HL-60 (cell line): ENCODE measurements around the gene SMPD4.
"Not testable (repeated sequence)": the region's sequence is repeated elsewhere in the genome, so short reads cannot be mapped to it uniquely, and the experiment has no call there.

ENCODE experiments used
- DNase-seq, 2 experiments: peaks; one replicate each; pipeline ENCODE4 v3.0.0-alpha.2; 2010 to 2020; ENCODE audit warnings: low read depth in 1 of 2, low spot score in 1 of 2
- H3K27ac ChIP-seq: fragments of 250-450 bp; sonication (Bioruptor Pico); replicated peaks from 2 replicates; pipeline ENCODE4 v1.5.1; 2020; ENCODE audit warnings: mild to moderate bottlenecking, moderate library complexity
- H3K27me3 ChIP-seq: fragments of 250-450 bp; sonication (Bioruptor Pico); 2 replicates; pipeline ENCODE4 v1.5.1; 2021; ENCODE audit warnings: mild to moderate bottlenecking, moderate library complexity; ENCODE audit not compliant: insufficient read depth, poor library complexity, severe bottlenecking
- H3K4me3 ChIP-seq: replicated peaks from 2 replicates; pipeline ENCODE4 v1.5.1; 2011; ENCODE audit warnings: mild to moderate bottlenecking, control low read depth, low read length; ENCODE audit not compliant: insufficient read depth
- CTCF ChIP-seq: IDR thresholded peaks from one replicate; pipeline ENCODE4 v1.5.1; 2011; ENCODE audit warnings: low read length, control low read depth, inconsistent platforms; ENCODE audit not compliant: insufficient read depth
- GABPA ChIP-seq: IDR thresholded peaks from 2 replicates; pipeline ENCODE4 v1.6.1; 2012; ENCODE audit warnings: low read depth
- POLR2AphosphoS5 ChIP-seq: IDR thresholded peaks from 2 replicates; pipeline ENCODE4 v1.6.1; 2012; ENCODE audit warnings: low read depth
- REST ChIP-seq: IDR thresholded peaks from 2 replicates; pipeline ENCODE4 v1.6.1; 2012; ENCODE audit warnings: low read depth; ENCODE audit not compliant: insufficient replicate concordance
- SPI1 ChIP-seq: IDR thresholded peaks from 2 replicates; pipeline ENCODE4 v1.6.1; 2012; ENCODE audit warnings: low read depth, mild to moderate bottlenecking, borderline replicate concordance

The SMPD4 gene

DNA sequence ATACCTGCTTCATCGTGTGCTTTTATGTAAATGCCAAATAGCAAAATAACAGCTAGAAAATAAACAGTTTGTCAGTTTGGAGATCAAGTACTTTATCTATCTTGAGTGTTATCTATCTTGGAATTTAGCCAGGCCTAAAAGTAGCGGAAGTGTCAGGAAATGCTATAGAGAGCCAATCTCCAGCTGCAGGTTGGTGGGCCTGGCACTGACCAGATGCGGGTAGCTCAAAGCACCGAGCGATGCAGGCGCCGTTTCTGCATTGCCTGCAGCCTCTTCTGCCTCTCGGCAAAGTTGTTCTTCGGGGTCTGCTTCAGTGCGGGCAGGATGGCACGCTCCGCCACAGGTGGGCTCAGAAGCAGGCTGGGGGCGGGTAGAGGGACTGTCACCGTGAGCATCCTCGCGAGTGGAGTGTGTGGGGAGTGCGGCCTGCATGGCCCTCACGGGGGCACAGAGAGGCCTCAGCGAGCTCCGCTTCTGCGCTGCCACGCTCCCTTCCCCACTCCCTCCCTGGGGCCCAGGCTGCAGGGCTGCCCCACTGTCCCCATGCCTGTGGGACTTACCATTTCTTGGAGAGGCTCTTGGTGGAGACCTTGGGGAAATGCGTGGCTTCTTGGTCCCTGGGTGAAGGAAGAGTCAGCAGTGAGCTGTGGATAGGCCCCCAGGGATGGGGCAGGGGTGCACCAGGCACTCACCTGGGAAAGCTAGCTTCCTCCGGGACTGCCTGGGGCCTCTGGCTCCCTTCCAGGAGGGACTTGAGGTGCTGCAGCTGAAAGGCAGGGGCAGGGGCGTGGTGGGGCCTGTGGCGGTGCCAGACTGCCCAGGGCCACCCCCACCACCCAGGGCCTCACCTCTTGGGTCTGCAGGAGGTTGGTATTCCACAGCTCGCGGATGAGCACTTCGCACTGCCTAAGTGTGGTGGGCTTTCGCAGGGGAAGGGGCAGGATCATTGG lies 41.8 kb downstream of the SMPD4 start:
- H3K27ac ChIP-seq, H3K4me3 ChIP-seq, DNase-seq, H3K27me3 ChIP-seq: not testable (repeated sequence)

GRCh38 chr2:130138841-130139251 lies 42.6 kb downstream of the SMPD4 start:
- not testable (repeated sequence) for DNase-seq, H3K27ac ChIP-seq, H3K27me3 ChIP-seq, H3K4me3 ChIP-seq

DNA sequence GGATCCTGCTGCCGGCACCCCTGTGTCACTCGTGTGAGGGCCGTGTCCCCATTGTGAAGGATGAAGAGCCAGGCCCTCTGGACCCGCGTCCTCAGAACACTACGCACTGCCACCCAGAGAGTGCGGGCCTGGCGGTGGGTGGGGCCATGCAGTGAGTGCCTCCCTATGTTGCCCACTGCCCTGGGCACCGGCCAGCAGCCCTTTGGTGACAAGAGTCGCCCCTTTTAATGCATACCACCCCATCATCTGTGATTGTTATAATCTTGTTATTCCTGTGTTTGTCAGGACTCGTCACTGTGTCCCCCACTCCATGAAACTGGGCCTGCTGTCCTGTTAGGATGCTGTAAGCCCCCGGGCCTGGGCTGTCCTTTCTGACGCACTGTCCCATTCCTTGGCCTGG lies 43.1 kb downstream of the SMPD4 start:
- not testable (repeated sequence) for DNase-seq, H3K27me3 ChIP-seq, H3K4me3 ChIP-seq, H3K27ac ChIP-seq

DNA sequence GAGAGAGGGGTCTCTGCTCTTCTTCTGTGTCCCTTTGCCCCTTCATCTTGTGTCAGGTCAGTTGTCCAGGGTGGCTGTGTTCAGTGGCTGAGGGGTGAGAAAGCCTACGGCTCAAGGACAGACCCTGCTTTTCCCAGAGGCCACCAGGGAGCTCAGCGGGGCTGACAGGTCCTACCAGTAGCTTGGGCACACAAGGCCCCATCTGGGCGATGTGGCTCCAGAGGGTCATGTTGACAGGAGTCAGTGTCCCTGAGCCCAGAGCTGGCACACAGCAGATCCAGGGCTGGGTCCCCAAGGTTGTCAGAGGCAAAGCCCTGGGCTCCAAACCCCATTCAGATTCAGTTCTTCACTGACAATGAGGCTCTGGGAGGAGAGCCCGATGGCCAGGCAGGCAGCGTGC lies 44.3 kb downstream of the SMPD4 start:
- not testable (repeated sequence) for H3K27ac ChIP-seq, DNase-seq, H3K27me3 ChIP-seq, H3K4me3 ChIP-seq

- not testable (repeated sequence) for DNase-seq, H3K4me3 ChIP-seq, H3K27ac ChIP-seq, H3K27me3 ChIP-seq
Observed at GRCh38 chr2:130136546-130136945, 44.9 kb downstream of the SMPD4 start.

DNA sequence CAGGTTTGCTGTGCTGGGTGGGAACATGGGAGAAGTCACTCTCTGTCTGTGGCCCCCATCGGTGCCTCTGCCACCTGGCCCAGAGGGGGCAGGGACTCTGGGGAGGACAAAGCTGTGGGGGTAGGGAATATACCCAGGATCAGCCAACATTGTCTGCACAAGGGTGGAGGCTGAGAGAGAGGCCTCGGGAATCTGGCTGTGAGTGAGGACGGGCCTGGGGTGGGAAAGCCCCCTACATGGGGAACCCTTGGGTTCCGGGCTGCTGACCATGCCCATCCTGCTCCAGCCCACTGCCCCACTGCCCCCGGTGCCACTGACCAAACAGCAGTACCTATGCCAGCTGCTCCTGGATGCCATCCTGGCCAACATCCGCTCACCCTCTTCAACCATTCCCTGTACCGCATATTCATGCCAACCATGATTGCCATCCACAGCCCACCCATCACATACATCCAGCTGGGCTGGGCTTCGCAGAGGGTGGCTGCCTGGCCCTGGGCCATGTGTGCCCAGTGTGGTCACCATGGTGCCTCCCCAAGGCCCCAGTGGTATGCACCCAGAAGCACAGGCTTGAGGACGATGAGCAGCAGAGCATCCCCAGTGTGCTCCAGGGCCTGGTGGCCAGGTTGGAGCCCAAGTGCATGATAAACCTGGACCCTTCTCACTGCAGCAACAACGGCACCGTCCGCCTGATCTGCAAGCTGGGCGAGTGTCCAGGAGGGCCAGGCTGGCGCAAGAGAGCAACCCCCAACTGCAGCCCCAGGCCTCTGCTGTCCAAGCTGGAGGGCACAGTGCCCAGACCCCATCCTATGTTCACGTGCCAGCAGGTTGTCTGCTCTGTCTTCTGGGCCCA lies 45.5 kb downstream of the SMPD4 start:
- Histone ChIP-seq H3K27ac (no peak overlapping the region), H3K4me3 (no peak overlapping the region), H3K27me3 (no peaks in the 10 kb centered on the region)
- no peak for DNase-seq
- TF ChIP-seq CTCF (no peak), GABPA (no peak), SPI1 (no peak), POLR2AphosphoS5 (no peak), REST (no peak)

DNA sequence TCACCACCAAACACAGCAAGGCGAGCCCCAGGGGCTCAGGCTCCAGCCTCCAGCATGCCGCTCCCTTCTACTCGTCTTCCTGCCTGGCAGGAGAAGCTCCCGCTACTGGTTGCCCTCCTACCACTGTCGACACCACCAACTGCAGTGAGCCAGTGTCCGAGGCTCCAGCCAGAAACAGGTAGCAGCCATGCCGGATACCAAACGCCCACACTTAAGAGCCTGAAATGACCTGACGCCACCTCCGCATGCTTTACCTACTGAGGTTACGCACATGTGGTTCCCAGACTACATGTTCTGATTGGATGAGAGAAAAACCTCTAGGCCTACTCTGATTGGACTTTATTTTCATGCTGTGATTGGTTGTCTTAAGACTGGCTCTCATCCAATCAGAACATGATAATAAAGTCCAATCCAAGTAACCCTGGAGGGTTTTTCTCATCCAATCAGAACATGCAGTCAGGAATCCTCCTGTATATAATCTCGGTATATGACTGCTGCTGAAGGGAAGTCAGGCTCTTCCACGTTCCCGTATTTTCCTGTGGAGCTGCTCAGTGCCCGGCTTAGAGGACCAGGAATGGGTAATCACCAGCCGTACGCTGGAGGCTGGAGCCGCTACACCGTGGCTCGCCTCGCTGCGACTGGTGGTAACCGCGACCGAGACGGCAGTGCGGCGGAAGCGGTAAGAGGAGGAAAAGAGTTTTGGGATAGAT lies 52.1 kb downstream of the SMPD4 start, which contains the start of gene POTEF:
Gene POTEF (minus strand): TSS at position 103 of the 710 bp plus-strand sequence. CDS start 8,707 bp downstream, outside the sequence.
- not testable (repeated sequence) for DNase-seq, H3K4me3 ChIP-seq, H3K27ac ChIP-seq, H3K27me3 ChIP-seq

DNA sequence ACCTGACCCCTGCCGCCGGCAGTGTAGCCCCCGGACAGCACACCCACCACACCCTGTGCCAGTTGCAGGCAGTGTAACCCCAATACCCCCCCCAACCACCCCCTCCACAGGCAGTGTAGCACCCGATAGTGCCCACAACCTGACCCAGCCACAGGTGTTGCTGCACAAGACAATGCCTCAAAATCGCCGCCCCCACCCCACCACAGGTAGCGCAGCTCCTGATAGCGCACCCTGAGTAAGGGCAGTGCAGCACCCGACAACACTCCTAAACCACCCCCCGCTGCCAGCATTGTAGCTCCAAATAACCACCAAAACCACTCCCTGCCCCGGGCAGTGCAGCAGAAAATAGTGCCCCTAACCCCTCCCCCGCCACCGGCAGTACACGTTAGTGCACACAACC lies 52.9 kb downstream of the SMPD4 start:
- H3K4me3 ChIP-seq, H3K27ac ChIP-seq, H3K27me3 ChIP-seq, DNase-seq: not testable (repeated sequence)

DNA sequence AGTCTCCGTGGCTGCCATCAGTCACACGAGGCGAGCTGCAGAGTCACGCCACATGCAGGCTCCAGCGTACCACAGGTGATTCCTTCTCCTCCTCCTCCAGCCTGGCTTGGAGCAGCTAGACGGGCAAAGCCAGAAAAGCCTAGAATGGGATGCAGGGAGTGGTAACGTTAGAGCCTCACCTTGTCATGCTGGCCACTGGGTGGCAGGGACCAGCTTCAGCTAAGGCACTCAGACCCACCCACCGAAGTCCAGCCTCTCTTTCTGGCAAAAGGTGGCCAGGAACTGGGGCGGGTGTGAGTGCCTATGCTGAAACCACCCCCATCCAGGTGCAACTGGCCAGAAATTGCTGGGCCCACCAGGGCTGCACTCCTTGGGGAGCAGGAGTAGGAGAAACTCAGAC lies 53.7 kb downstream of the SMPD4 start:
- not testable (repeated sequence) for H3K27me3 ChIP-seq, DNase-seq, H3K4me3 ChIP-seq, H3K27ac ChIP-seq

- not testable (repeated sequence) for DNase-seq, H3K4me3 ChIP-seq, H3K27ac ChIP-seq, H3K27me3 ChIP-seq
Observed at GRCh38 chr2:130120924-130121323, 60.5 kb downstream of the SMPD4 start.
